ENCODE data around the gene C8A.

Gene C8A

DNA sequence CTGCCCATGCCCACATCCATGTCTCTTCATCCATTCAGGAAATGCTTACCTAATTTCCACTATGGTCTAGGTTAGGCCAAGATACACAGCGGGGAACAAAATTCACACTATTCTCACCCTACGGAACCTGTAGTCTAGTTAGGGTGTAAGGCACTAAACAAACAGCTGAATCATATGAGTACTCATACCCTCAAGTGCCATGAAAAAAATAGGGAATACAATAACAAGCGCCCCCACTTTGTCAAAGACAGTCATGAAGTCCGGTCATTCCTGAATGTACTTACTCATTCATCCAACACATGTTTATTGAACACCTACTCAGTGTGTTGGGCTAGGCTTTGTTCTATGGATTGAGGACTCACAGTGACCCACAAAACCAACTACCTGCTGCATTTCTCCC lies 29.2 kb upstream of the C8A start:
- H3K4me3 ChIP-seq (ENCODE audit: low read depth, low read length): no peak overlapping the region
- TF ChIP-seq, protein P1, sequence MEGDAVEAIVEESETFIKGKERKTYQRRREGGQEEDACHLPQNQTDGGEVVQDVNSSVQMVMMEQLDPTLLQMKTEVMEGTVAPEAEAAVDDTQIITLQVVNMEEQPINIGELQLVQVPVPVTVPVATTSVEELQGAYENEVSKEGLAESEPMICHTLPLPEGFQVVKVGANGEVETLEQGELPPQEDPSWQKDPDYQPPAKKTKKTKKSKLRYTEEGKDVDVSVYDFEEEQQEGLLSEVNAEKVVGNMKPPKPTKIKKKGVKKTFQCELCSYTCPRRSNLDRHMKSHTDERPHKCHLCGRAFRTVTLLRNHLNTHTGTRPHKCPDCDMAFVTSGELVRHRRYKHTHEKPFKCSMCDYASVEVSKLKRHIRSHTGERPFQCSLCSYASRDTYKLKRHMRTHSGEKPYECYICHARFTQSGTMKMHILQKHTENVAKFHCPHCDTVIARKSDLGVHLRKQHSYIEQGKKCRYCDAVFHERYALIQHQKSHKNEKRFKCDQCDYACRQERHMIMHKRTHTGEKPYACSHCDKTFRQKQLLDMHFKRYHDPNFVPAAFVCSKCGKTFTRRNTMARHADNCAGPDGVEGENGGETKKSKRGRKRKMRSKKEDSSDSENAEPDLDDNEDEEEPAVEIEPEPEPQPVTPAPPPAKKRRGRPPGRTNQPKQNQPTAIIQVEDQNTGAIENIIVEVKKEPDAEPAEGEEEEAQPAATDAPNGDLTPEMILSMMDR (IDR thresholded peaks at IDR 0.05; ENCODE audit: borderline replicate concordance, insufficient read depth, low read depth, low read length): no peak

DNA sequence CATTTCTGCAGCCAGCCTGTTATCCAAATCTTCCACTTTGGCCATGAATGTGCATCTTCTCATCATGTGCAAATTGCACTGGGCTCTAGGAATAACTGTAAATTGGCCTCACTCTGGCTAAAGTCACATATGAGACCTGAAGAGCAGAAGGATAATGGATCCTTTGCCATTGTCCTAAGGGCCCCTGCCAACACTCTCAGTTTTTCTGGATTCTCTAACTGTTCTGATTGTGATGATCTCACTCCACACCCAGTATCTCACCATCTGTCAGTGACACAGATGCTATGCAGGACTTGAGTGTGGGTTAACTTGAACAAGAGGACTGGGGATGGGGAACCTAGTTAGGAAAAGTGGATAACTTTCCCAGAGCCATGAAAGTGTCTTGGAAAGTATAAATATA lies 26.9 kb upstream of the C8A start:
- no peak overlapping the region for H3K4me3 ChIP-seq (ENCODE audit: low read depth, low read length)
- TF ChIP-seq, protein P1 (IDR thresholded peaks at IDR 0.05; ENCODE audit: borderline replicate concordance, insufficient read depth, low read depth, low read length): no peak

DNA sequence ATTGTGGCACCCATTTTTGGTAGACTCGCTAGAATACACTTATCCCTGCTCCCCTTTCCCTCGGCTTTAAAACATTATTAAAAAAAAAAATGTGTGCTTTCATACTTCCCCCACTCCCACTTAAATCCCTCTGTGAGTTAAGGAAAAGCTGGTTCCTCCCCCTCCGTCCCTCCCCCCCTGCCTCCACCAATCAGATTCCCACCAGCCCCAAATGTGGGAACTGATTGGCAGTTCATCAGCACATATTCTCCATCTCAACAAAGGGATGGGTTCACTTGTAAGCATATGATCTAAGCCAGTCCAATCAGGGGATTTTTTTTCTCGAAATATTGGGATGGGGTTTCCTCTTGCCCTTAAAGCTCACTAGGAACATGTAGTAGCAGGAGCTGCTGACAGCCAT lies 24.5 kb upstream of the C8A start:
- TF ChIP-seq, protein P1 (IDR thresholded peaks at IDR 0.05; ENCODE audit: borderline replicate concordance, insufficient read depth, low read depth, low read length): no peak
- no peak overlapping the region for H3K4me3 ChIP-seq (ENCODE audit: low read depth, low read length)

DNA sequence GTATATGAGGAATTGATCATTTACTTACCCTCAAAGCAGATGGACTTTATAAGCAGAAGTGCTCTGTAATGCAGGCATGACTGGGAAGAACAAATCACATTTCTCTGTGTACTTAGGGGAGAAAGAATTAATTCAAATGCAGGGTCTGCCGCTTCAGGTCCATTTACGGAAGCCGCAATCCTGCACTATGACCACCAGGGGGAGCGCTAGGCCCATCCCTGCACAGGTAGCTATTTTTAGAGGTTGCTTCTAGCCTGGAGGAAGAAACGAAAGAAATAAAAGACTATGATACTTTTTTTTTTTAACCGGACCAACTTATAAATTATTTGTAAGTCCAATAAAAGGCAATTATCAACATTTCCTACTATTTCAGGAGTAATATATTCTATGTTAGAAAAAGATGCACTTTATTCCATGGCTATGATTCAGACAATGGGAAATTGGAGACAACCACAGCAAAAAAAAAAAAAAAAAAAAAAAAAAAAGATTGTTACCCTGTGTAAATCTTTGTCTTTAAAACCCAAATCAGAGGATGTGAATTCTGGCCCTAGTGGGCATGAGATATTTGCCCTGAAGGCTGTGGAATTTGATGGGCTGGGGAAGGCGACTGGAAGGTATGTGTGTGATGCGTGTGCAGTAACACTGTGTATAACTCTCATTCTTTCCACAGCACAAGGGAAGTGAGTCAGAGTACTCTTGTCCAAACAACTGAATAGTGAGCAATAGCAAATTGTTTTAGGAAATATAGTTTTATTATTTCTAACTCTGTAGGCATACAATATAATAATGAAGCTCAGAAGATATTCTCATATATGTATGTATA lies 22.5 kb upstream of the C8A start:
- TF ChIP-seq, protein P1 (IDR thresholded peaks at IDR 0.05; ENCODE audit: borderline replicate concordance, insufficient read depth, low read depth, low read length): peak; percentile 84
- H3K4me3 ChIP-seq (ENCODE audit: low read depth, low read length): no peak overlapping the region

DNA sequence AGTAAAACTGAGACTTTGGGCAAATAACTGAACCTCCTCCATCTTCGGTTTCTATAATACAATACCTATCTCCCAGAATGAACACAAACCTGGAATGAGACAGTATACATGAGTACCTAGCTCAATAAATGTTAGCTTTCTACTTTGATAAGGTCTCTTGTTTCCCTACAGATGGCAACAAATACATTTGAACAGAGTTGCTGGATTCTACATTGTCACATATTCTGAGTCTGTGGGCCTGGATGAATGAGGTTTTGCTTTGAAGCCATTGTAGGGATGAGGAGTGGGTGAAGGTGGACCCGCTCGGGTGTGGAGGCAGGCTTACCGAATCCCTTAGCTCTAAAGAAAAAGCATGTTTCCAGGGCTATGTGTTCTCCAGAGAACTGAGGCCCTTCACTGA lies 21.5 kb upstream of the C8A start:
- TF ChIP-seq, protein P1 (IDR thresholded peaks at IDR 0.05; ENCODE audit: borderline replicate concordance, insufficient read depth, low read depth, low read length): no peak
- H3K4me3 ChIP-seq (ENCODE audit: low read depth, low read length): no peak overlapping the region

DNA sequence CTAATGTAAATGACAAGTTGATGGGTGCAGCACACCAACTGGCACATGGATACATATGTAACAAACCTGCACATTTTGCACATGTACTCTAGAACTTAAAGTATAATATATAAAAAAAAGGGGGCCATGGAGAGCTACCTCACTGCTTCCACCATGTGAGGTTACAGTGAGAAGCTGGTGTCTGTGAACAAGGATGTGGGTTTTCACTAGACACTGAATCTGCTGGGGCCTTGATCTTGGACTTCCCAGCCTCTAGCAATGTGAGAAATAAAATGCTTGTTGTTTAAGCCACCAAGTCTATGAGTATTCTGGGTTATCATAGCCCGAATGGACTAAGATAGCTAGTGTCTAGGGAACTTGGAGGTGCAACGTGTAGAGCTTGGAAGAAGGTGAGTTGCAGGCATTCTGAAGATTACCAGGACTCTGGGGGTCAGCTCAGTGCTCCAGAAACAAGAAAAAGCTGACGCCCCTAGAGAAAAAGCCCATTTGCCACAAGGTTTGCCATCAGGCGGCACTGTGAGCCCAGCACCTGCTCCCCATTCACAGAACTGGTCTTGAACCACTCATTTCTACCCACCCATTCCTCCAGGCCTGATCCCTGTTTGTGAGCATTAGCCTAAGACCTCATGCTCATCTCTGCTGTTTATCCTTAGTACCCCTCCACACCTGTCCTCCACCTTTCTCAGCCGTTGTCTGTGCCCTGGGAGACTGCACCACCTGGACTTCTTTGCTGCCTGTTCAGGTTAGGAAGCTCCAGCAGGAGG lies 20.3 kb upstream of the C8A start:
- H3K4me3 ChIP-seq (ENCODE audit: low read depth, low read length): no peak overlapping the region
- TF ChIP-seq, protein P1 (IDR thresholded peaks at IDR 0.05; ENCODE audit: borderline replicate concordance, insufficient read depth, low read depth, low read length): no peak

Measured in GM12875 (cell line).